IPS-15b (cell line): ENCODE measurements around the gene C11orf98.

Experiments
- H3K27me3 ChIP-seq: one replicate; pipeline ENCODE4 v1.6.1; 2013; ENCODE audit warnings: low read length; ENCODE audit not compliant: control insufficient read depth, insufficient read depth
- H3K36me3 ChIP-seq: one replicate; pipeline ENCODE4 v1.6.1; 2013; ENCODE audit warnings: low read length; ENCODE audit not compliant: control insufficient read depth, insufficient read depth
- H3K4me1 ChIP-seq: one replicate; pipeline ENCODE4 v1.6.1; 2013; ENCODE audit warnings: mild to moderate bottlenecking, low read length; ENCODE audit not compliant: control insufficient read depth, insufficient read depth
- H3K4me3 ChIP-seq: one replicate; pipeline ENCODE4 v1.5.1; 2013; ENCODE audit warnings: low read depth, low read length
- H3K9ac ChIP-seq: one replicate; pipeline ENCODE4 v1.6.1; 2013; ENCODE audit warnings: low read depth, mild to moderate bottlenecking, low read length
- H3K9me3 ChIP-seq: one replicate; pipeline ENCODE4 v1.6.1; 2013; ENCODE audit warnings: mild to moderate bottlenecking, low read length; ENCODE audit not compliant: control insufficient read depth, insufficient read depth

Gene C11orf98

GRCh38 chr11:62665075-62665598 lies at the start of gene C11orf98, which contains the start of gene CSKMT:
TSS of gene C11orf98 (minus strand) at chr11:62665210. CDS start at chr11:62665169, 41 bp downstream.
TSS of gene CSKMT (plus strand) at chr11:62665312. CDS start at chr11:62665880, 568 bp downstream.
- H3K27me3 ChIP-seq, result no peaks in the 10 kb centered on the region
- H3K4me1 ChIP-seq, result peaks cover 9% of the 10 kb centered on the region
- H3K9me3 ChIP-seq, result no peaks in the 10 kb centered on the region
- peak within 1 kb of the TSS; percentile 97 for H3K9ac ChIP-seq
- H3K4me3 ChIP-seq, result peak within 1 kb of the TSS; percentile 83
- peaks cover 21% of the 10 kb centered on the region for H3K36me3 ChIP-seq

GRCh38 chr11:62713343-62713742 lies 48.3 kb upstream of the C11orf98 start:
- Histone ChIP-seq H3K27me3 (no peaks in the 10 kb centered on the region), H3K9me3 (no peaks in the 10 kb centered on the region), H3K4me3 (no peak overlapping the region), H3K9ac (no peak overlapping the region), H3K36me3 (peaks cover 43% of the 10 kb centered on the region), H3K4me1 (peaks cover 5% of the 10 kb centered on the region)

- no peaks in the 10 kb centered on the region for H3K27me3 ChIP-seq
- peaks cover 38% of the 10 kb centered on the region for H3K36me3 ChIP-seq
- peaks cover 8% of the 10 kb centered on the region for H3K4me1 ChIP-seq
- no peaks in the 10 kb centered on the region for H3K9me3 ChIP-seq
- no peak overlapping the region for H3K9ac ChIP-seq
- H3K4me3 ChIP-seq, result no peak overlapping the region
These were observed 47.9 kb upstream of the C11orf98 start for GRCh38 chr11:62712861-62713260.

GRCh38 chr11:62712276-62712812 lies 47.3 kb upstream of the C11orf98 start:
- Histone ChIP-seq H3K4me1 (peaks cover 8% of the 10 kb centered on the region), H3K9me3 (no peaks in the 10 kb centered on the region), H3K9ac (no peak overlapping the region), H3K4me3 (no peak overlapping the region), H3K36me3 (peaks cover 33% of the 10 kb centered on the region), H3K27me3 (no peaks in the 10 kb centered on the region)

GRCh38 chr11:62710001-62710345 lies 45.0 kb upstream of the C11orf98 start:
- Histone ChIP-seq H3K27me3 (no peaks in the 10 kb centered on the region), H3K9me3 (no peaks in the 10 kb centered on the region), H3K9ac (peak overlapping the region; percentile 93), H3K36me3 (peaks cover 17% of the 10 kb centered on the region), H3K4me1 (peaks cover 8% of the 10 kb centered on the region), H3K4me3 (peak overlapping the region; percentile 99)

GRCh38 chr11:62709247-62710000 lies 44.4 kb upstream of the C11orf98 start:
- H3K4me1 ChIP-seq, result peaks cover 8% of the 10 kb centered on the region
- H3K27me3 ChIP-seq, result no peaks in the 10 kb centered on the region
- peaks cover 13% of the 10 kb centered on the region for H3K36me3 ChIP-seq
- no peaks in the 10 kb centered on the region for H3K9me3 ChIP-seq
- peak overlapping the region; percentile 93 for H3K9ac ChIP-seq
- peak overlapping the region; percentile 99 for H3K4me3 ChIP-seq

GRCh38 chr11:62708793-62709192 lies 43.8 kb upstream of the C11orf98 start:
- Histone ChIP-seq H3K4me3 (peak overlapping the region; percentile 99), H3K36me3 (peaks cover 10% of the 10 kb centered on the region), H3K4me1 (peaks cover 8% of the 10 kb centered on the region), H3K9ac (peak overlapping the region; percentile 93), H3K9me3 (no peaks in the 10 kb centered on the region), H3K27me3 (no peaks in the 10 kb centered on the region)

- H3K9ac ChIP-seq, result peak overlapping the region; percentile 93
- peak overlapping the region; percentile 99 for H3K4me3 ChIP-seq
- H3K4me1 ChIP-seq, result peaks cover 8% of the 10 kb centered on the region
- peaks cover 10% of the 10 kb centered on the region for H3K36me3 ChIP-seq
- H3K9me3 ChIP-seq, result no peaks in the 10 kb centered on the region
- no peaks in the 10 kb centered on the region for H3K27me3 ChIP-seq
These were observed 43.4 kb upstream of the C11orf98 start for GRCh38 chr11:62708392-62708791.

- H3K4me1 ChIP-seq, result peaks cover 8% of the 10 kb centered on the region
- peak within 1 kb of the TSS; percentile 74 for H3K9ac ChIP-seq
- no peaks in the 10 kb centered on the region for H3K27me3 ChIP-seq
- H3K36me3 ChIP-seq, result peaks cover 8% of the 10 kb centered on the region
- H3K9me3 ChIP-seq, result no peaks in the 10 kb centered on the region
- H3K4me3 ChIP-seq, result peak within 1 kb of the TSS; percentile 99
These were observed 42.4 kb upstream of the C11orf98 start, which contains the start of the genes BSCL2 and GNG3 for GRCh38 chr11:62707277-62707861. TSS of gene BSCL2 (minus strand) at chr11:62707424. CDS start at chr11:62707195, 229 bp downstream. TSS of gene GNG3 (plus strand) at chr11:62707676. CDS start at chr11:62708296, 620 bp downstream.

GRCh38 chr11:62706850-62707247 lies 41.8 kb upstream of the C11orf98 start:
- Histone ChIP-seq H3K9ac (peak overlapping the region; percentile 74), H3K9me3 (no peaks in the 10 kb centered on the region), H3K4me1 (peaks cover 8% of the 10 kb centered on the region), H3K36me3 (peaks cover 5% of the 10 kb centered on the region), H3K27me3 (no peaks in the 10 kb centered on the region), H3K4me3 (peak overlapping the region; percentile 94)

- Histone ChIP-seq H3K4me3 (peak overlapping the region; percentile 94), H3K27me3 (no peaks in the 10 kb centered on the region), H3K9me3 (no peaks in the 10 kb centered on the region), H3K4me1 (peaks cover 8% of the 10 kb centered on the region), H3K36me3 (peaks cover 3% of the 10 kb centered on the region), H3K9ac (peak overlapping the region; percentile 74)
These were observed 41.2 kb upstream of the C11orf98 start for GRCh38 chr11:62705880-62706849.
